K562 (cell line): Measurements from ENCODE around the gene SGSM2. TPM values are rescaled to one million over a fixed set of nuclear protein-coding genes. Genes with fewer than 3 reads are reported as not detected.

Source experiments
- CXXC5 ChIP-seq: fragments of 250-450 bp; sonication (Bioruptor Pico); IDR thresholded peaks from 2 replicates; pipeline ENCODE4 v1.8.0; 2022; ENCODE audit warnings: inconsistent platforms, mild to moderate bottlenecking, moderate library complexity
- DEAF1 ChIP-seq: fragments of 450-650 bp; formaldehyde crosslinking; IDR thresholded peaks from 2 replicates; pipeline ENCODE4 v1.4.0; 2020; ENCODE audit warnings: mild to moderate bottlenecking, moderate library complexity
- ESRRA ChIP-seq: fragments of 450-650 bp; IDR thresholded peaks from 2 replicates; pipeline ENCODE4 v1.6.1; 2014; ENCODE audit warnings: low read depth, mild to moderate bottlenecking, moderate library complexity, borderline replicate concordance
- MAX ChIP-seq: sonication (generic); formaldehyde crosslinking; IDR thresholded peaks from 2 replicates; pipeline ENCODE4 v1.9.0; 2022; ENCODE audit warnings: mild to moderate bottlenecking, missing genetic modification reagents
- MNT ChIP-seq, 2 experiments: fragments of 450-650 bp; conservative IDR thresholded peaks; 2 replicates each; pipeline ENCODE4 v1.6.1; 2017; ENCODE audit warnings: mild to moderate bottlenecking in 2 of 2, moderate library complexity in 2 of 2
- MYC ChIP-seq, 2 experiments: fragments of 250-450 bp in 1 of 2; sonication (Bioruptor Pico) in 1 of 2; IDR thresholded peaks; 2 replicates each; pipeline versions ENCODE4 v1.5.1 to v1.6.1; 2012 to 2021; ENCODE audit warnings: low read depth in 2 of 2, borderline replicate concordance in 1 of 2, improper control_type of control experiment in 1 of 2, low read length in 1 of 2, mild to moderate bottlenecking in 1 of 2, moderate library complexity in 1 of 2
- NEUROD1 ChIP-seq: fragments of 150-350 bp; IDR thresholded peaks from 2 replicates; pipeline ENCODE4 v1.6.1; 2014; ENCODE audit warnings: borderline replicate concordance, low read length, low read depth; ENCODE audit not compliant: partially characterized antibody
- NFATC3 ChIP-seq: fragments of 450-650 bp; IDR thresholded peaks from 2 replicates; pipeline ENCODE4 v1.6.1; 2017; ENCODE audit warnings: mild to moderate bottlenecking
- NFYB ChIP-seq: IDR thresholded peaks from 2 replicates; pipeline ENCODE4 v1.6.1; 2011; ENCODE audit warnings: mild to moderate bottlenecking, moderate library complexity; ENCODE audit not compliant: insufficient read length; ENCODE audit errors: extremely low read depth
- NR2C2 ChIP-seq, 2 experiments: fragments of 200-800 bp in 1 of 2; sonication (Bioruptor generic) in 1 of 2; sonication (generic) in 1 of 2; formaldehyde crosslinking in 1 of 2; IDR thresholded peaks; 2 replicates each; pipeline versions ENCODE4 v1.6.1 to v1.8.0; 2016 to 2022; ENCODE audit warnings: mild to moderate bottlenecking in 1 of 2, missing compliant biosample characterization in 1 of 2, missing genetic modification characterization in 1 of 2, missing genetic modification reagents in 1 of 2
- POLR2G ChIP-seq: fragments of 200-400 bp; formaldehyde crosslinking; IDR thresholded peaks from 2 replicates; pipeline ENCODE4 v1.6.1; 2017; ENCODE audit warnings: low read depth, mild to moderate bottlenecking, antibody characterized with exemption, low read length, moderate library complexity
- PRDM10 ChIP-seq: fragments of 450-650 bp; IDR thresholded peaks from 2 replicates; pipeline ENCODE4 v1.6.1; 2018; ENCODE audit not compliant: partially characterized antibody
- RBBP5 ChIP-seq: fragments of 200-600 bp; sonication (generic); IDR thresholded peaks from 2 replicates; pipeline ENCODE4 v1.6.1; 2012; ENCODE audit warnings: borderline replicate concordance, mild to moderate bottlenecking, low read length, control low read depth, inconsistent platforms; ENCODE audit not compliant: insufficient read depth, poor library complexity, severe bottlenecking
- SIN3A ChIP-seq, 2 experiments: fragments of 150-350 bp in 1 of 2; IDR thresholded peaks; 2 replicates each; pipeline ENCODE4 v1.6.1; 2011 to 2016; ENCODE audit warnings: borderline replicate concordance in 2 of 2, low read depth in 2 of 2, low read length in 2 of 2, mild to moderate bottlenecking in 2 of 2, moderate library complexity in 2 of 2; ENCODE audit not compliant: control insufficient read depth in 1 of 2
- TBP ChIP-seq: optimal IDR thresholded peaks from 2 replicates; pipeline ENCODE3; 2011; ENCODE audit warnings: low read depth, low read length, improper control_type of control experiment
- ZBTB7A ChIP-seq: IDR thresholded peaks from 2 replicates; pipeline ENCODE4 v1.6.1; 2011; ENCODE audit warnings: low read depth, mild to moderate bottlenecking, low read length, moderate library complexity, borderline replicate concordance; ENCODE audit not compliant: control insufficient read depth
- polyA plus RNA-seq, 8 experiments: library from polyadenylated mRNA; depleted of rRNA in 4 of 8; stranded (reverse) in 5 of 8; unstranded in 3 of 8; fragments of >200 nt; fragmentation: Nextera tagmentation in 2 of 8; fragmentation: Illumina TruSeq in 1 of 8; extraction: Ambion mirVana in 2 of 8; extraction: Trizol in 1 of 8; gene quantifications; 2 replicates each; pipeline versions ENCODE4 v1.2.1 to v1.2.3, GENCODE V29; 2011 to 2014; ENCODE audit warnings: inconsistent platforms in 1 of 8, missing spikeins in 1 of 8
- total RNA-seq, 7 experiments: library from RNA; depleted of rRNA in 6 of 7; stranded (reverse); fragments of >200 nt in 6 of 7; fragmentation: Illumina TruSeq in 2 of 7; extraction: Trizol in 2 of 7; gene quantifications; 2 replicates each; pipeline versions ENCODE4 v1.2.1 to v1.2.3, GENCODE V29; 2011 to 2021; ENCODE audit warnings: low replicate concordance in 1 of 7

The SGSM2 gene
- total and polyA plus RNA-seq, 9 of the 15 experiments (the other 6 are each of a cell fraction or from before 2014, with no cell fraction given): 0.20 to 26.3 (median 14.8) TPM

- no peak for TF ChIP-seq NFATC3
- peak; percentile 7; the same call in 1 of the 2 replicates for TF ChIP-seq MYC (IDR thresholded peaks at IDR 0.05; ENCODE audit: low read depth, low read length)
- no peak for TF ChIP-seq MYC (CRISPR knock-in tag; IDR thresholded peaks at IDR 0.05; ENCODE audit: borderline replicate concordance, low read depth)
- peak; percentile 63 to 87 for TF ChIP-seq MNT (conservative IDR thresholded peaks at IDR 0.05)
- peak; percentile 73 for TF ChIP-seq NFYB
- peak; percentile 85; the same call in 1 of the 2 replicates for TF ChIP-seq ZBTB7A
- peak; percentile 72 for TF ChIP-seq POLR2G
- TF ChIP-seq PRDM10: peak; percentile 41
- TF ChIP-seq CXXC5 (CRISPR knock-in tag): peak; percentile 63
- 0 out of 2 replicates have a peak, but pooled peaks have one; percentile 18 for TF ChIP-seq NR2C2 (CRISPR knock-in tag; IDR thresholded peaks at IDR 0.05)
- TF ChIP-seq NR2C2 (tag; IDR thresholded peaks at IDR 0.05): peak; percentile 72
- peak; percentile 55; the same call in 1 of the 2 replicates for TF ChIP-seq MAX (CRISPR knock-in tag)
- TF ChIP-seq ESRRA: 0 out of 2 replicates have a peak, but pooled peaks have one; percentile 36
- TF ChIP-seq NEUROD1: peak; percentile 45
- no peak for TF ChIP-seq DEAF1 (CRISPR knock-in tag)
- peak; percentile 35 for TF ChIP-seq RBBP5
- no peak for TF ChIP-seq TBP
- TF ChIP-seq SIN3A (IDR thresholded peaks at IDR 0.05; ENCODE audit: borderline replicate concordance in 2 of 2, control insufficient read depth in 1 of 2, low read depth in 2 of 2, low read length in 2 of 2): peak in 1 of 2 experiments; percentile 40; a peak in 1 of 4 replicates
Observed at GRCh38 chr17:2396568-2397246, 59.4 kb downstream of the SGSM2 start (continued).
